Right cardiac atrium (tissue), 5 donors: ENCODE results near the gene EXOC7. TPM values are rescaled to one million over a fixed set of nuclear protein-coding genes. Genes with fewer than 3 reads are reported as not detected.
"Not testable (repeated sequence)": the region's sequence is repeated elsewhere in the genome, so short reads cannot be mapped to it uniquely, and the experiment has no call there.

Experiments used
- ATAC-seq, 2 donors: fragments of 200-7000 bp; cut with Tn5 transposase; one replicate each; pipeline versions ENCODE4 v1.8.0 to v1.9.1; 2020; ENCODE audit warnings: moderate library complexity in 2 of 2, mild to moderate bottlenecking in 1 of 2
- DNase-seq, 3 donors: peaks; one replicate each; pipeline ENCODE4 v3.0.0-alpha.2; 2020
- H3K27ac ChIP-seq: one replicate; pipeline ENCODE4 v1.5.1; 2013; ENCODE audit warnings: mild to moderate bottlenecking, low read length, control low read depth, moderate library complexity
- H3K27me3 ChIP-seq: one replicate; pipeline ENCODE4 v1.6.1; 2013; ENCODE audit not compliant: control insufficient read depth, insufficient read depth
- H3K4me1 ChIP-seq: one replicate; pipeline ENCODE4 v1.6.1; 2013; ENCODE audit warnings: low read length; ENCODE audit not compliant: control insufficient read depth, insufficient read depth
- H3K4me3 ChIP-seq: one replicate; pipeline ENCODE4 v1.5.1; 2013; ENCODE audit warnings: low read length, control low read depth
- H3K9me3 ChIP-seq: one replicate; pipeline ENCODE4 v1.6.1; 2013; ENCODE audit warnings: low read length; ENCODE audit not compliant: control insufficient read depth
- WGBS: extraction: QIAGEN DNeasy Blood & Tissue Kit; methylation state at CpG from one replicate; pipeline ENCODE4 v1.1.7; 2013; 5-methylcytosine and 5-hydroxymethylcytosine counted together
- intact Hi-C, 4 donors: fragments of 100-400 bp; cut with DNase I; formaldehyde crosslinking; loops; one replicate each; pipeline versions ENCODE4 v1.11.0 to v1.14.0; 2022 to 2023
- polyA plus RNA-seq: library from polyadenylated mRNA; stranded (reverse); fragments of 200-250 nt; gene quantifications from one replicate; pipeline ENCODE4 v1.2.3, GENCODE V29; 2013
- total RNA-seq, 4 donors: library from RNA; stranded (reverse); fragmentation: NEBNext Ultra II Directional; extraction: Animal tissue kit (Norgen Biotek cat#: 25700); gene quantifications; one replicate each; pipeline ENCODE4 v1.2.1, GENCODE V29; 2021
- donor health status: healthy with polysubstance abuse.
- donor health status: DM: no; HTN: yes; CAD: no.
- donor health status: DM: no; HTN: no; CAD: no.
- donor health status: DM: no; HTN: yes; CAD: no; lungs with severe emphysema.
- donor health status: DM: yes; HTN: yes; CAD: no.

The EXOC7 gene
- total and polyA plus RNA-seq, 5 donors, result 40.4 to 93.5 (median 81.9) TPM

DNA sequence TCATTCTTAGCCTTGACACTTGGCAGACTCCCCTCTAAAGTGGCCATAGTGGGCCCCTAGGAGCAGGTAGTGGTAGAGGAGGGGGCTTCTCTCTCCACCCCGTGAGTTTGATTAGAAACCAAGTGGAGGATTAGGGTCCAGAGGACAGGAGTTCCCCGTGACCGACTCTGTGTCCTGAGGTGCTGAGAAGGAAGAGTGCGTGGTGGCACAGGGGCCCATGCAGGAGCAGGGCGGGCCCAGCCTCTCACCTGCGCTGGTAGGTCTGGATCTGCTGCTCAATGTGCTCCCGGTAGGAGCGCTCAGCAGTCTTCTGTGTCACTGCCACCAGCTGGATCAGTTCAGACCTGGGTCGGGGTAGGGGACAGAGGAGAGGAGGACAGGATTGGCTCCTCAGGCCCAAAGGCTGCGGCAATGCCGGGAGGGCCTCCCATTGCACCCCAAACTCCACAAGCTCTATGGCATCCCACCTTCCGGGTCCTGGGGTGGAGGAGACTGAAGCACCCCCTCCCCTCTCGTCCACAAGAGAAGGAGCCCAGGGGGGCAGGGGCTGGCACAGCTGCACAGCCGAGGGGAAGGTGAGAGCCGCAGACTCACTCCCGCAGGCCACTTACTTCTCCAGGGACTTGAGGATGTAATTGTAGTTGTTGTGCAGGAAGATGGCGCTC lies 18.4 kb downstream of the EXOC7 start:
- DNase-seq, result no peak
- ATAC-seq, result no peak
- Histone ChIP-seq H3K9me3 (no peaks in the 10 kb centered on the region), H3K27ac (no peak overlapping the region), H3K27me3 (no peaks in the 10 kb centered on the region), H3K4me3 (no peak overlapping the region), H3K4me1 (no peaks in the 10 kb centered on the region)
- intact Hi-C loops, result no loop called here
- WGBS, result 88% methylated on average over 17 of the region's 17 CpGs

DNA sequence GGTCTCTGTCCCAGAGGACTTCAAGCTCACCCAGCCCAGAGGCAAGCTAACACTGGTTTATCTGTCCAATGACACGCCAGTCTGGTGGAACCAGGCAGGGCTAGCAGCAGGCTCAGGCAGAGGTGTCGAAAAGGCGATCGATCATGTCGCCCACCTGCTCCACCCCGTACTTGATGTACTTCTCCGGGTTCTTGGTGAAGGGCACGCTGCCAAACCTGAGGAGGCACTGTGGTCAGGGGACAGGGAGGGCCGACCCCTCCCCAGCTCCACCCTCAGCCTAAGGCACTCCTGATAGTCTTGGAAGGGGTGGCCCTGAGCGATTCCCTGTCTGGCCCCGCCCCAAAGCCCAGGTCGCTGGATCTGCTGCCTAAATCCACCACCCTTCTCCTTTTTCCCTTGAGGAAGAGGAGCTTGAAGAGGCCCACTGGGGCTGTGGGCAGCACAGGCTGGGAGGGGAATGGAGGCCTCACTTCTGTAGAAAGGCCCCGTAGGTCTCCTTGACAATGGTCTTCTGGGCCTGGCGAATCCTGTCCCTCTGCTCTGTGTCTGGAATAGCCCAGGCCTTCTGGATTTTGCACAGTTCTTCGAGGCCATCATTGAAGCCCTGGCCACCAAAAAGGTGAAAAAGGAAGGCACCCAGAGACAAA lies 19.9 kb downstream of the EXOC7 start:
- Histone ChIP-seq H3K27me3 (no peaks in the 10 kb centered on the region), H3K9me3 (no peaks in the 10 kb centered on the region), H3K4me3 (no peak overlapping the region), H3K4me1 (no peaks in the 10 kb centered on the region), H3K27ac (no peak overlapping the region)
- ATAC-seq (no peak), DNase-seq (peak in 1 of 3 donors; percentile 65)
- 84% methylated on average over 15 of the region's 15 CpGs for whole genome bisulfite sequencing
- intact Hi-C loops, result no loop called here

DNA sequence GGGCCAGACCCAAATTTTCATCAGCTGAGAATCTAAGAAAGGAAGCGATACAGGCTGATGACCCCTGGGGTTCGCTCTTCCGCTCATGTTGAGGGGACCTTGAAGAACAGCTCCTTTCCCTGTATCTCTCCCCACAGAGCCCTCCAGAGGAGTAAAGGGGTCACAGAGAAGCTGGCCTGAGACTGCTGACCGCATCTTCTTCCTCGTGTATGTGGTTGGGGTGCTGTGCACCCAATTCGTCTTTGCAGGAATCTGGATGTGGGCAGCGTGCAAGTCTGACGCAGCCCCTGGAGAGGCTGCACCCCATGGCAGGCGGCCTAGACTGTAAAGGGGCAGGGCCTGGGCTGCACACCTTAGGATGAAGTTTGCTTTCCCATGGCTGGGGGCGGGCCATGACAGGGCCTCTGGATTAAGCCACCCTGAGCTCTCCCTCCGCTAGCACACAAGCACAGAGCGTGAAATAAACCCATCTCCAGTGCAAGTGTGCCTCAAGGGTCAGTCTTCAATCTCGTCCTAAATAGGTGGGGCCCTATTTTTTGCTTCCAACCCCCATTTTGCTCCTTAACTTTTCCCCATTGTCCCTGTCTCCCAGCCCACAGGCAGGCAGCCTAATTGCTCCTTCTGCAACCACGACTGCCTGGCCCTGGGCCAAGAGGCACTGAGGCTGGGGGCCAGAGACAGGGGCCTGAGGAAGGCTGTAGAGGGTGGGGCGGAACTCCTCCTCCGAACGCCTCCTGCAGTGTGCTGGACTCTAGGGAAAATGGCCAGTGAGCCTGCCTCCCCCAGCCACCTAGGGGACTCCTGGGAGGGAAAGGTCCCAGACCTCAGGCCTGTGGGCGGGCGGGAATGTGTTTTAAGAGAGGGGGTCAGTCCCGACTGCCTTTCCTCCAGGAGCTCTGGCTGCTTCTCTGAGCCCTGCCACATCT lies 21.0 kb downstream of the EXOC7 start:
- Histone ChIP-seq H3K4me3 (no peak overlapping the region), H3K27me3 (no peaks in the 10 kb centered on the region), H3K4me1 (no peaks in the 10 kb centered on the region), H3K9me3 (no peaks in the 10 kb centered on the region), H3K27ac (no peak overlapping the region)
- peak in 1 of 3 donors; percentile 69 for DNase-seq
- 78% methylated on average over 20 of the region's 20 CpGs for WGBS
- intact Hi-C loops, result no loop called here
- no peak for ATAC-seq

DNA sequence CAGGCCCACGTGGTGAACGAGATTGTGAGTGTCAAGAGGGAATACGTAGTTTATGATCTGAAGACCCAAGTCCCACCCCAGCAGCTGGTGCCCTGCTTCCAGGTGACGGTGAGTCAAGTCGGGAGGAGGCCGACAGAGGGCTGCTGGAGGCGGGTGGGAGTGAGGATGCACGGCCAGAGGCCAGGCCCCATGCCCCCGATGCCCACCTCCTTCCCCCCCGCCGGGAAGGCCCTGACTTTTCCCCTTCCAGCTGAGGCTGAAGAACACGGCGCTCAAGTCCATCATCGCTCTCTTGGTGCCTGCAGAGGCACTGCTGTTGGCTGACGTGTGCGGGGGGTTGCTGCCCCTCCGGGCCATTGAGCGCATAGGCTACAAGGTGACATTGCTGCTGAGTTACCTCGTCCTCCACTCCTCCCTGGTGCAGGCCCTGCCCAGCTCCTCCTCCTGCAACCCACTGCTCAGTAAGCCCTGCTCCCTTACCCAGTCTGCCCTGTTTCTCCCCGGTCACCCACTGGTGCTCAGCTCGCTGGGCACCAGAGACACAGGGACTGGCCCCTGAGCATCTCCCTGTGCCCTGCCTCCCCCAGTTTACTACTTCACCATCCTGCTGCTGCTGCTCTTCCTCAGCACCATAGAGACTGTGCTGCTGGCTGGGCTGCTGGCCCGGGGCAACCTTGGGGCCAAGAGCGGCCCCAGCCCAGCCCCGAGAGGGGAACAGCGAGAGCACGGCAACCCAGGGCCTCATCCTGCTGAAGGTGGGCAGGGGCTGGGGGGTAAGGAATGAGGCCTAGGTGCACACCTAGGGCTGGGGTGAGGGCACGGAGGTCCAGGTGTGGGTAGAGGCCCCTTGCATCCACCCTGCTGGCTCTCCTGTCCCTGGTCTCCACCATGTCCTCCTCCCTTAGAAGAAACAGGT lies 22.0 kb downstream of the EXOC7 start:
- Histone ChIP-seq H3K4me3 (no peak overlapping the region), H3K4me1 (no peaks in the 10 kb centered on the region), H3K9me3 (no peaks in the 10 kb centered on the region), H3K27me3 (no peaks in the 10 kb centered on the region), H3K27ac (no peak overlapping the region)
- WGBS, result 61% methylated on average over 27 of the region's 27 CpGs
- ATAC-seq, result peak in 1 of 2 donors; percentile 7
- intact Hi-C loops, result no loop called here
- DNase-seq, result no peak

DNA sequence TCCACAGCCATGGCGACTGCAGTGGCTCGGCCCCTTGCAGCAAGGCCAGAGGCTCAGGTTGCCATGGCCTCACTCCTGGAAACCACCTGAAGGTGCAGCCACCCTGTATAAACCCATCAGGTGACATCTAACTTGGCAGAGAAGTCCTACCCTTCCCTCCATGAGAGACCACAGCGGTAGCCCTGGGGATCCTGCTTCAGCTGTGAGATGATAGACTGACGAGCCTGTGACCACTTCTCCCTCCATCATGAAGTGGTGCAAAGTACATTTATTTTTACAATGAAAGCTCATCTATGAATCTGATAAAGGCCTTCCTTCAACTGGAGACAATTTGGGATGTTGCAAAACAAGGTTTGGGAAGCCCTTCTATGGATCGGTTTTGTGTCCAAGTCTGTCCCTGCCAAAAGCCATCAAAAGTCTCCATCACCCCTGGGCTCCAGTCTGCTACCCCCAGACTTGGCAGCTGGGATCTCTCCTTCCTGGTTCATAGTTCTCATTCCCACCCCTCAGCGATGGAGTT lies 22.8 kb downstream of the EXOC7 start:
- ATAC-seq (peak in 1 of 2 donors; percentile 2), DNase-seq (no peak)
- Histone ChIP-seq H3K4me3 (no peak overlapping the region), H3K9me3 (no peaks in the 10 kb centered on the region), H3K4me1 (no peaks in the 10 kb centered on the region), H3K27ac (no peak overlapping the region), H3K27me3 (no peaks in the 10 kb centered on the region)
- intact Hi-C loops, result no loop called here
- WGBS, result 34% methylated on average over 6 of the region's 6 CpGs

DNA sequence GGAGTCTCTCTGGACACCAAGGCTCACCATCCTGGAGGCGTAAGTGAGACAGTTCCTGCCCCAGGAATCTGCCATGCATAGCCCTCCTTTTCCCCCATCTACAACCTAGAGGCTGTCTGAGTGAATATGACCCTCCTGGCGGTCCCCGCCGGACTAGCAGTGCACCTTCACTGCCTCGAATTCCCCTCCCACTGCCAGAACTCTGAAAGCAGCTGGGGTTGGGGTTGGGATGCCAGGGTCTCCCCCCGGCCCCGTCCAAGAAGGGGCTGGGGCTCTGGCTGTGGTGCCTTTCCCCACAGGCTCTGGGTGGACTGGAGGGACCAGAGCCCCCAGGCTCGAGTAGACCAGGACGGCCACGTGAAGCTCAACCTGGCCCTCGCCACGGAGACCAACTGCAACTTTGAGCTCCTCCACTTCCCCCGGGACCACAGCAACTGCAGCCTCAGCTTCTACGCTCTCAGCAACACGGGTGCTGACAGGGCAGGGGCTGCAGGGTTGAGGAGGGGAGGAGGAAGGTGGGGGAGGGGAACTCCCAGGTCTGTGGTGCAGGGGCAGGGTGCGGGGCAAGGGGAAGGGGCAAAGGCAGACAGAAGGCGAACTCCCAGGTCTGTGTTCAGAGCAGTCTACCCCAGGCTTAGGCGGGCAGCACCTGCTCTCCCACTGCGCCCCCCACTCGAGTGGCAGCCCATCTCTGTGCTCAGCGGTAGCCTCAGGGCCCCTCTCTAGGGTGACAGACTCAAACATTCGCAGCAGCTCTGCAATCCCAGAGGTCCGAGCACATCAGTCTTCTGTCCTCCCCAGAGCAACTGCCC lies 23.4 kb downstream of the EXOC7 start:
- peak; percentile 6 to 7 for ATAC-seq
- intact Hi-C loops, result no loop called here

DNA sequence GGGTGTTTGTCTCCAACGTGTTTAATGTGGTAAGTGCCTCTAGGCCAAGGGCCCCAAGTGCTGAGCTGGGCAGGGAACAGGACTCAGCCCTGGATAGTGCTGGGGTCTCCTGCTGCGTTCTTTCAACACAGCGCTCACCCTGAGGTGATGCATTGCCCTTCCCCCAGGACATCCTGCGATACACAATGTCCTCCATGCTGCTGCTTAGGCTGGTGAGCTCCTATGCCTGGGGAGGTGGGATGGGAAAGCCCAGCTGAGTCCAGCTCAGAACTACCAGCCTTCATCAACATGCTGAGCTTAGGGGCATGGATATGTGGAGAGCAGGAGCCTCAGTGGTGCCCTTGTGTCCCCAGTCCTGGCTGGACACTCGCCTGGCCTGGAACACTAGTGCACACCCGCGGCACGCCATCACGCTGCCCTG lies 24.0 kb downstream of the EXOC7 start:
- ATAC-seq (no peak), DNase-seq (peak in 1 of 3 donors; percentile 61)
- H3K4me1 ChIP-seq, result no peaks in the 10 kb centered on the region
- no peaks in the 10 kb centered on the region for H3K9me3 ChIP-seq
- H3K27me3 ChIP-seq, result no peaks in the 10 kb centered on the region
- 19% methylated on average over 9 of the region's 9 CpGs for WGBS
- no peak overlapping the region for H3K27ac ChIP-seq
- intact Hi-C loops, result no loop called here
- H3K4me3 ChIP-seq, result no peak overlapping the region

More for the DNA sequence above, 23.4 kb downstream of the EXOC7 start:
- Histone ChIP-seq H3K27ac (no peak overlapping the region), H3K27me3 (no peaks in the 10 kb centered on the region), H3K4me3 (no peak overlapping the region), H3K4me1 (no peaks in the 10 kb centered on the region), H3K9me3 (no peaks in the 10 kb centered on the region)
- no peak for DNase-seq
- 4% methylated on average over 23 of the region's 23 CpGs for WGBS

DNA sequence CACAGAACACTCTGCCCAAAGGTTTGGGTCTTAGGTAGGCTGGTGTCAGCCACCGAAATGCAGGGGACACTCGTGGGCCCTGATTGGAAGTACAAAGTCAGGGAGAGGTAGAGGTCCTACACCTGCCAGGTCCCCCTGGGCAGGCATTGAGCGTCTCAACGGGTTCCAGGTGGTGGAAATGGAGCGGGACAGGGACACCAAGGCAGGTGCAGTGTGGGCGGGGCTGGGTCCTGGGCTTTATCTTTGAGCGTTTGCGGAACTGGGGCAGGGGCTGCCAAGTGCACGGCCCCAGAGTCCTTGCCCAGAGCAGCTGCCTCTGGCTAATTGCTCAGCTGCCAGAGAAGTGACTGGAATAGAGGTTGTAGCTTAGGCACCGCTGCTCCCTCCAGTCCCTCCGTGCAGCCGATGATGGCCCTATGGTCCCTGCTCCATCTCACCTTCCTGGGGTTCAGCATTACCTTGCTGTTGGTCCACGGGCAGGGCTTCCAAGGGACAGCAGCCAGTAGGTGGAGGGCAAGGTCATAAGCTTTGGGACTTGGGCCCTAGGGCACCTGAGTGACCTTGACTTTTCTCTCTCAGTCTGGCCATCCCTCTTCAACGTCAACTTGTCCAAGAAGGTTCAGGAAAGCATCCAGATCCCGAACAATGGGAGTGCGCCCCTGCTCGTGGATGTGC lies 24.6 kb downstream of the EXOC7 start, which contains the start of gene ZACN:
ZACN (plus strand) TSS at position 323 of the 675 bp plus-strand sequence; CDS start at position 406, 83 bp downstream.
- Histone ChIP-seq H3K27me3 (no peaks in the 10 kb centered on the region), H3K9me3 (no peaks in the 10 kb centered on the region), H3K27ac (no peak within 1 kb of the TSS), H3K4me1 (no peaks in the 10 kb centered on the region), H3K4me3 (no peak within 1 kb of the TSS)
- intact Hi-C loops, result no loop called here
- ATAC-seq (no peak), DNase-seq (no peak)
- WGBS, result 61% methylated on average over 17 of the region's 17 CpGs

DNA sequence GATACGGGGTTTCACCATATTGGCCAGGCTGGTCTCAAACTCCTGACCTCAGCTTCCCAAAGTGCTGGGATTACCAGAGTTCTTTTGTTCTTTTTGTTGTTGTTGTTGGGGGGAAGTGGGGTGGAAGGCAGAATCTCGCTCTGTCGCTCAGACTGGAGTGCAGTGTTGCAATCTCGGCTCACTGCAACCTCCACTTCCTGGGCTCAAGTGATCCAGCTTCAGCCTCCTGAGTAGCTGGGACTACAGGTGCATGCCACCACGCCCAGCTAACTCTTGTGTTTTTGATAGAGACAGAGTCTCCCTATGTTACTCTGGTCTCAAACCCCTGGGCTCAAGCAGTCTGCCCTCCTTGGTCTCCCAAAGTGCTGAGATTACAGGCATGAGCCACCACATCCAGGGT lies 25.2 kb downstream of the EXOC7 start:
- H3K27me3 ChIP-seq, ATAC-seq, DNase-seq, H3K4me1 ChIP-seq, intact Hi-C loops, H3K9me3 ChIP-seq, H3K4me3 ChIP-seq, H3K27ac ChIP-seq: not testable (repeated sequence)
- WGBS, result 54% methylated on average over 5 of the region's 5 CpGs
